ENCODE results near the gene DBP.

The DBP gene

DNA sequence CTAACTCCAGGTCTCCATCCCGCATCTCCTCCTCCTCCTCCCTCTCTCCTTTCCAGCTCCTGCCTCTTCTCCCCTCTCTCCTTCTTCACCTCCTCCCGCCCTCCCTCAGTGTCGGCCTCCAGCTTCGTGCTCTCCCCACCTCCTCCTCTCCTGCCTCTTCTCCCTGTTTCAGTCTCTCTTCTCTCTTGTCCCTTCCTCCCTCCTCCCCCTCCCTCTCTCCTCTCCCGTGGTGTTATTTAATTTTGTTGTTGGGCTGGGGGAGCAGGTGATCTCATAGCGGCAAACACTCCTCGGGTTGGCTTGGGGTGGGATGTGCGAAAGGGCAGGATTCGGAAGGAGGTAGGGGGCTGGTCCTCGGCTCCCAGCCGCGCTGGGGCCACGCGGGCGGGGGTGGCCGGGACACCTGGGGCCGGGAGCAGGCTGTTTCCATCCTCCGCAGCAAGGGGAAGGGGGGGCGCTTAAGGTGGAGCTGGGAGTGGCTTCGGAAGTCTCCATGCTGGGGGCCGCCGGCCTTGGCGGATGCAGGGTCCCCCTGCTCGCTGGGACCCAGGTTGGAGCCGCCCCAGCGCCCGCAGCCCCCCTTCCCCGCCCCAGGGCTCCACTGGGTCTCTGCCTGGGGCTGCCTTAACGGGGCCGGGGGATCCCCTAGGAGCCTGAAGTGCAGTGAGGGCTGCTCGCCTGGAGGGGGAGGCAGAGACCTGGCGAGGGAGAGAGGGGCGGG is 9.0 kb upstream of the DBP start, which contains the start of gene CA11:
Gene CA11, minus strand, starts transcription at position 187 of the 721 bp plus-strand sequence. CDS start 555 bp downstream, outside the sequence.
- TF ChIP-seq, protein P1, sequence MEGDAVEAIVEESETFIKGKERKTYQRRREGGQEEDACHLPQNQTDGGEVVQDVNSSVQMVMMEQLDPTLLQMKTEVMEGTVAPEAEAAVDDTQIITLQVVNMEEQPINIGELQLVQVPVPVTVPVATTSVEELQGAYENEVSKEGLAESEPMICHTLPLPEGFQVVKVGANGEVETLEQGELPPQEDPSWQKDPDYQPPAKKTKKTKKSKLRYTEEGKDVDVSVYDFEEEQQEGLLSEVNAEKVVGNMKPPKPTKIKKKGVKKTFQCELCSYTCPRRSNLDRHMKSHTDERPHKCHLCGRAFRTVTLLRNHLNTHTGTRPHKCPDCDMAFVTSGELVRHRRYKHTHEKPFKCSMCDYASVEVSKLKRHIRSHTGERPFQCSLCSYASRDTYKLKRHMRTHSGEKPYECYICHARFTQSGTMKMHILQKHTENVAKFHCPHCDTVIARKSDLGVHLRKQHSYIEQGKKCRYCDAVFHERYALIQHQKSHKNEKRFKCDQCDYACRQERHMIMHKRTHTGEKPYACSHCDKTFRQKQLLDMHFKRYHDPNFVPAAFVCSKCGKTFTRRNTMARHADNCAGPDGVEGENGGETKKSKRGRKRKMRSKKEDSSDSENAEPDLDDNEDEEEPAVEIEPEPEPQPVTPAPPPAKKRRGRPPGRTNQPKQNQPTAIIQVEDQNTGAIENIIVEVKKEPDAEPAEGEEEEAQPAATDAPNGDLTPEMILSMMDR (conservative IDR thresholded peaks at IDR 0.05; ENCODE audit: low read depth, low read length): peak; percentile 82
- peak within 1 kb of the TSS; percentile 51 for H3K4me3 ChIP-seq (ENCODE audit: low read length)
- no peak for DNase-seq (ENCODE audit: low read depth)

DNA sequence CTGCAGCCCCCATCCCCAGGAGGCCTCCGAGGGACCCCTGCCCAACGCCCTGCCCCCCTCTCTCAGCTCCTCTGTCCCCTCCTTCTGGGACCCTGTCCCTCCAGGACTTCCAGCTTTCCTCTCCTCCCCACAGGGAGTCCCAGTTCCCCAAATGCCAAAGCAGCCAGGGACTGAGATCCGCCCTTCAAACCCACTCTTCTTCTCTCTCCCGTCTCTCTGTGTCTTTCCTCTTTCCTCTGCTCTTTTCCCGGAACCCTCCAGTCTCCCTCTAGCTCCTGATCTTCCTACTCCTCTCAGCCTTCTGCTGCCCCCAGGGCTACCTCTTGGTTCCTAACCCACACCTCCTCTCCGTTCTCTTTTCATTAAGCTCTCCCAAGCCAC is 8.4 kb upstream of the DBP start:
- no peak for DNase-seq (ENCODE audit: low read depth)

GRCh38 chr19:48644839-48645619 is 7.8 kb upstream of the DBP start:
- peak overlapping the region; percentile 51 for H3K4me3 ChIP-seq (ENCODE audit: low read length)
- TF ChIP-seq, protein P1 (conservative IDR thresholded peaks at IDR 0.05; ENCODE audit: low read depth, low read length): no peak
- DNase-seq (ENCODE audit: low read depth): peak; percentile 77

More for the DNA sequence above, 8.4 kb upstream of the DBP start:
- H3K4me3 ChIP-seq (ENCODE audit: low read length): peak overlapping the region; percentile 51
- TF ChIP-seq, protein P1 (conservative IDR thresholded peaks at IDR 0.05; ENCODE audit: low read depth, low read length): no peak

- peak overlapping the region; percentile 51 for H3K4me3 ChIP-seq (ENCODE audit: low read length)
- no peak for DNase-seq (ENCODE audit: low read depth)
- TF ChIP-seq, protein P1 (conservative IDR thresholded peaks at IDR 0.05; ENCODE audit: low read depth, low read length): no peak
Observed at GRCh38 chr19:48644355-48644754, 7.2 kb upstream of the DBP start.

DNA sequence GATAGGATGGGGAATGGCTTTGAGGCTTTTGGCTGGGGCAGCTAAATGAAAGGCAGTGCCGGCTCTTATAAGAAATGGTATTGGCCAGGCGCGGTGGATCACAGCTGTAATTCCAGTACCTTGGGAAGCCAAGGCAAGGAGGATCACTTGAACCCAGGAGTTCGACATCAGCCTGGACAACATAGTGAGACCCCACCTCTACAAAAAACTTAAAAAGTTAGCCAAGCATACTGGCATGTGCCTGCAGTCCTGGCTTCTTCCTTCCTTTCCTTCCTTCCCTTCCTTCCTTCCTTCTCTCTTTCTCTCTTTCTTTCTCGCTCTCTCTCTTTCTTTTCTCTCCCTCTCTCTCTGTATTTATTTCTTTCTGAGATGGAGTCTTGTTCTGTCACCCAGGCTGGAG is 5.7 kb upstream of the DBP start:
- DNase-seq (ENCODE audit: low read depth): no peak
- H3K4me3 ChIP-seq (ENCODE audit: low read length): no peak overlapping the region
- TF ChIP-seq, protein P1 (conservative IDR thresholded peaks at IDR 0.05; ENCODE audit: low read depth, low read length): no peak

DNA sequence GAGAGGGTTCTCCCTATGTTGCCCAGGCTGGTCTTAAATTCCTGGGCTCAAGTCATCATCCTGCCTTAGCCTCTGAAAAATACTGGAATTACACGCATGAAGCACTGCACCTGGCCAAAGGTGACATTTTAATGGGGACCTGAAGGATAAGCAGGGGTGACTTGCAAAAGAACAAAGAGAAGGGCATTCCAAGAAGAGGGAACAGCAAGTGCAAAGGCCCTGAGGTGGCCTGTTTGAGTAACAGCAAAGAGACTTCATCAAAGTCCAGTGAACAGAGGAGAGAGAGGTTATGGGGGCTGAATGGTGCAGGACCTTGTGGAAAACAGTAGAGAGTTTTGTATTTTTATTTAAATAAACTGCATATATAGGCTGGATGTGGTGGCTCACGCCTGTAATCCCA is 4.7 kb upstream of the DBP start:
- no peak overlapping the region for H3K4me3 ChIP-seq (ENCODE audit: low read length)
- DNase-seq (ENCODE audit: low read depth): no peak
- TF ChIP-seq, protein P1 (conservative IDR thresholded peaks at IDR 0.05; ENCODE audit: low read depth, low read length): no peak

All from retinal pigment epithelial cell (primary cell).